OCI-LY1 (cell line): Measurements from ENCODE around the gene PTPN14.

ENCODE experiments used
- H2AFZ ChIP-seq: fragments of 200-600 bp; sonication (generic), shearing (Covaris generic); 2 replicates; pipeline ENCODE4 v1.6.0; 2014; ENCODE audit warnings: antibody characterized with exemption, mild to moderate bottlenecking, low read length
- H3F3A ChIP-seq: fragments of 200-600 bp; sonication (generic), shearing (Covaris generic); 2 replicates; pipeline ENCODE4 v1.6.0; 2014; ENCODE audit warnings: mild to moderate bottlenecking, antibody characterized with exemption, low read length, moderate library complexity; ENCODE audit not compliant: insufficient read depth
- H3K27ac ChIP-seq: fragments of 200-600 bp; sonication (generic); 2 replicates; pipeline ENCODE4 v1.5.1; 2014; ENCODE audit warnings: low read length, mixed run types, mild to moderate bottlenecking, low read depth; ENCODE audit not compliant: poor library complexity, severe bottlenecking
- H3K27me3 ChIP-seq: fragments of 200-600 bp; sonication (generic); 2 replicates; pipeline ENCODE4 v1.6.0; 2014; ENCODE audit warnings: antibody characterized with exemption, mild to moderate bottlenecking, low read length, moderate library complexity; ENCODE audit not compliant: insufficient read depth
- H3K36me3 ChIP-seq: fragments of 200-600 bp; sonication (generic); 2 replicates; pipeline ENCODE4 v1.6.1; 2014; ENCODE audit warnings: mild to moderate bottlenecking, antibody characterized with exemption, low read length, moderate library complexity, mixed read lengths; ENCODE audit not compliant: insufficient read depth
- H3K4me1 ChIP-seq: fragments of 200-600 bp; sonication (generic); 2 replicates; pipeline ENCODE4 v1.5.1; 2014; ENCODE audit warnings: mild to moderate bottlenecking, low read length, moderate library complexity; ENCODE audit not compliant: insufficient read depth, severe bottlenecking
- H3K4me2 ChIP-seq: fragments of 200-600 bp; sonication (generic), shearing (Covaris generic); 2 replicates; pipeline ENCODE4 v1.6.1; 2014; ENCODE audit warnings: low read length
- H3K4me3 ChIP-seq: fragments of 200-600 bp; sonication (generic); 2 replicates; pipeline ENCODE4 v1.5.1; 2014; ENCODE audit warnings: low read length, low read depth, mild to moderate bottlenecking, mixed read lengths; ENCODE audit not compliant: poor library complexity, severe bottlenecking
- H3K79me2 ChIP-seq: fragments of 200-600 bp; shearing (Covaris generic); 2 replicates; pipeline ENCODE4 v1.6.1; 2016; ENCODE audit warnings: mixed run types, low read length, mixed read lengths; ENCODE audit not compliant: insufficient read depth
- H3K9ac ChIP-seq: fragments of 200-600 bp; sonication (generic), shearing (Covaris generic); 2 replicates; pipeline ENCODE4 v1.6.1; 2014; ENCODE audit warnings: mild to moderate bottlenecking, low read length, mixed read lengths
- H3K9me2 ChIP-seq: fragments of 200-600 bp; sonication (generic), shearing (Covaris generic); 2 replicates; pipeline ENCODE4 v1.6.1; 2014; ENCODE audit warnings: low read depth, mild to moderate bottlenecking, low read length, mixed read lengths
- H3K9me3 ChIP-seq: fragments of 200-600 bp; shearing (Covaris generic); 2 replicates; pipeline ENCODE4 v1.6.1; 2014; ENCODE audit warnings: low read length, mixed read lengths
- H4K20me1 ChIP-seq: fragments of 200-600 bp; sonication (generic), shearing (Covaris generic); 2 replicates; pipeline ENCODE4 v1.6.0; 2016; ENCODE audit warnings: mild to moderate bottlenecking, low read length; ENCODE audit not compliant: insufficient read depth
- EZH2 ChIP-seq: fragments of 200-600 bp; sonication (generic), shearing (Covaris generic); IDR thresholded peaks from 2 replicates; pipeline ENCODE4 v1.8.0; 2017; ENCODE audit warnings: borderline replicate concordance, mixed run types, mild to moderate bottlenecking, antibody characterized with exemption, low read length, moderate library complexity, mixed read lengths
- TF ChIP-seq, protein P1 (sequence below): fragments of 200-600 bp; sonication (generic), shearing (Covaris generic); IDR thresholded peaks from 2 replicates; pipeline ENCODE4 v1.5.1; 2017; ENCODE audit warnings: mild to moderate bottlenecking, antibody characterized with exemption, low read length, moderate library complexity, mixed read lengths

PTPN14 gene

DNA sequence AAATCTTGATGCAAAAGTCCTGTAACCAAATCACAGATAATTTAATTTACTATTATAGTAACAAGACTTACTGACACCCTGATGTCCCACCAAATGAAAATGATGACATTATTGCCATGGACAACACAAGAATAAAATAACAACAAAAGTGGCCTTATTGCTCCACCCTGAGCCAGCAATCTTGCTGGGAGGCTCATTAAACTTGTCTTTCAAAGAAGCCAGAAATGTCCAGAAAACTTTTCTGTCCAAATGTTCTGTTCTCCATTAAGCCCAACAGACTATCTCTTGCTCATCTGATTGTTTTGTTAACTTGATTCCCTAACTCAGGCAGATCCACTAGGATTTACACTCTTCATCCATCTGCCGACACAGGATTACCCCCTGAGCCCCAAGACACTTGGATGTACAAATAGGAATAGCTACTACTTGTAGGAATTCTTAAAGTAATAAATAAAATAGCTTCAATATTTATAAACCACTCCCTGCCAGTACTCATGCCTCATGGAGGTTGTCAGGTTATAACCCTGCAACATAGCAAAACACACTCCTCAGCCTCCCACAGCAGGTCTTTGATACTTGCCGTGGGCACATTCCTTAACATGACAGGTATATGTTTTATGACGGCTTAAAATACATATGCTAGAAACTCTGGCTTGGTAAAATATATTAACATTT is 84.9 kb downstream of the PTPN14 start:
- no peak overlapping the region for H3K4me3 ChIP-seq
- no peaks in the 10 kb centered on the region for H3K79me2 ChIP-seq
- no peak overlapping the region for H3K27ac ChIP-seq
- H3K9me2 ChIP-seq = no peaks in the 10 kb centered on the region
- H3K9me3 ChIP-seq = no peaks in the 10 kb centered on the region
- no peaks in the 10 kb centered on the region for H3K4me1 ChIP-seq
- H3K36me3 ChIP-seq = no peaks in the 10 kb centered on the region
- TF ChIP-seq EZH2 = no peak
- TF ChIP-seq, protein P1, sequence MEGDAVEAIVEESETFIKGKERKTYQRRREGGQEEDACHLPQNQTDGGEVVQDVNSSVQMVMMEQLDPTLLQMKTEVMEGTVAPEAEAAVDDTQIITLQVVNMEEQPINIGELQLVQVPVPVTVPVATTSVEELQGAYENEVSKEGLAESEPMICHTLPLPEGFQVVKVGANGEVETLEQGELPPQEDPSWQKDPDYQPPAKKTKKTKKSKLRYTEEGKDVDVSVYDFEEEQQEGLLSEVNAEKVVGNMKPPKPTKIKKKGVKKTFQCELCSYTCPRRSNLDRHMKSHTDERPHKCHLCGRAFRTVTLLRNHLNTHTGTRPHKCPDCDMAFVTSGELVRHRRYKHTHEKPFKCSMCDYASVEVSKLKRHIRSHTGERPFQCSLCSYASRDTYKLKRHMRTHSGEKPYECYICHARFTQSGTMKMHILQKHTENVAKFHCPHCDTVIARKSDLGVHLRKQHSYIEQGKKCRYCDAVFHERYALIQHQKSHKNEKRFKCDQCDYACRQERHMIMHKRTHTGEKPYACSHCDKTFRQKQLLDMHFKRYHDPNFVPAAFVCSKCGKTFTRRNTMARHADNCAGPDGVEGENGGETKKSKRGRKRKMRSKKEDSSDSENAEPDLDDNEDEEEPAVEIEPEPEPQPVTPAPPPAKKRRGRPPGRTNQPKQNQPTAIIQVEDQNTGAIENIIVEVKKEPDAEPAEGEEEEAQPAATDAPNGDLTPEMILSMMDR = no peak
- H3K9ac ChIP-seq = no peak overlapping the region
- H2AFZ ChIP-seq = no peak overlapping the region
- H3K4me2 ChIP-seq = no peak overlapping the region
- no peaks in the 10 kb centered on the region for H3F3A ChIP-seq
- H4K20me1 ChIP-seq = no peaks in the 10 kb centered on the region
- no peaks in the 10 kb centered on the region for H3K27me3 ChIP-seq

DNA sequence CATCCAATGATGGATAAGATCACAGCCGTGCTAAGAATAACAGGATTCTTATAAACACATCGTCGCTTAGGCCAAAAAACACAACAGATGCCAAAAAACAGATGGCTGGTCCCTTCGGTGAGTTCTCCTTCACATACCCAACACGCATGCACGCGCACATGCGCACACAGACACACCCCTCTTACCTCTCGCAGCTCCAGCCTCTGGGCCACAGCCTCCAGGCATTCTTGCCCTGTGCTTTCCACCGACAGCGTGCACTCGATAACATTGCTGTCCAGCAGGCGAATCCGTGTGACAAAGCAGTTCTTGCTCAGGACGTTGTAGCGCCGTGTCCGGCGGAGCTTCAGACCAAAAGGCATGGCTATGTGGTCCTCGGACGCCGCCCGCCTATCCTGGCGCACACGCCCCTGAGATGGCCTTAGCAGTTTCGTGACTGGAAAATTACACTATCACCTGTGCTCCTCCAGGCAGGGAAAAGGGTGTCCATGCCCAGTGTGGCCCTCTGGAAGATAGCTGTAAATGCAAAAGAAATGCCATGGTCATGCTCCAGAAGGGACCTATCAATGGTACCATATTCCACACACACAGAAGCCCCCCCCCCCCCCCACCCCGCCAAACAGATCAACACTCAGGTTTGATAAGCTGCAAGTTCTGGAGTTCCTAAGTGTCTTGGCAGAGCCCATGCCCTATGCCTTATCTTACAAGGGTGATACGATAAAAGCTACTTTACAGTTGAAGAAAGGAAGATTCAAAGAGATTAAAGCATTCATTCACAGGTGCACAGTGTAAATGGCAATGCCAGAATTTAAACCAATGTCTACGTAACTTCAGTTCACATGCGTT is 86.7 kb downstream of the PTPN14 start:
- Histone ChIP-seq H3K9me2 (no peaks in the 10 kb centered on the region), H3K27ac (no peak overlapping the region), H3K9me3 (no peaks in the 10 kb centered on the region), H3K27me3 (no peaks in the 10 kb centered on the region), H3F3A (no peaks in the 10 kb centered on the region), H3K4me1 (no peaks in the 10 kb centered on the region), H3K4me2 (no peak overlapping the region), H3K4me3 (no peak overlapping the region), H2AFZ (no peak overlapping the region), H4K20me1 (no peaks in the 10 kb centered on the region), H3K9ac (no peak overlapping the region), H3K79me2 (no peaks in the 10 kb centered on the region), H3K36me3 (no peaks in the 10 kb centered on the region)
- TF ChIP-seq, protein P1 = no peak
- no peak for TF ChIP-seq EZH2

DNA sequence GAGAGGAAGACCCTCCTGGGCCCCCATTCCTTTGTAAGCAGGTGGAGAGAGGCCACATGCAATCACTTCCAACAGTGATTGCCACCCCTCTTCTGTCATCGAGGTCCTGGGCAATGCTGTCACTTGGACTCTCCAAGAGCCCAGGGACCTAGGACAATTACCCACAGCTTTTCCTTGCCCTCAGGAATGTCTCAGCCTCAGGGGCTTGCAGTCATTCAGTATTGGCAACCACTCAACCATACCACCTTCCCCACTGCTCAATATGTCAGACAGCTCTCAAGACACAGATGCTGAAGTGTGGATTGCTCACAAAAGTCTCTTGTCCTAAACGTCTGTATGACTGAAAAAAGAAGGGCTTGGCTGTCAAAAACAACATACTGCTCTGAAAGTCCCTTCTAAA is 87.8 kb downstream of the PTPN14 start:
- no peaks in the 10 kb centered on the region for H3F3A ChIP-seq
- no peaks in the 10 kb centered on the region for H3K79me2 ChIP-seq
- no peak overlapping the region for H3K4me3 ChIP-seq
- no peaks in the 10 kb centered on the region for H4K20me1 ChIP-seq
- no peak overlapping the region for H2AFZ ChIP-seq
- no peak overlapping the region for H3K27ac ChIP-seq
- no peaks in the 10 kb centered on the region for H3K36me3 ChIP-seq
- no peaks in the 10 kb centered on the region for H3K9me2 ChIP-seq
- no peaks in the 10 kb centered on the region for H3K4me1 ChIP-seq
- H3K9ac ChIP-seq = no peak overlapping the region
- H3K9me3 ChIP-seq = no peaks in the 10 kb centered on the region
- no peak overlapping the region for H3K4me2 ChIP-seq
- H3K27me3 ChIP-seq = no peaks in the 10 kb centered on the region
- no peak for TF ChIP-seq EZH2
- TF ChIP-seq, protein P1 = no peak
